ENCODE measurements around the gene MST1R. TPM values are rescaled to one million over a fixed set of nuclear protein-coding genes. Genes with fewer than 3 reads are reported as not detected.

The MST1R gene
- total RNA-seq, 1 experiment from 2014 or later, result 169 TPM

DNA sequence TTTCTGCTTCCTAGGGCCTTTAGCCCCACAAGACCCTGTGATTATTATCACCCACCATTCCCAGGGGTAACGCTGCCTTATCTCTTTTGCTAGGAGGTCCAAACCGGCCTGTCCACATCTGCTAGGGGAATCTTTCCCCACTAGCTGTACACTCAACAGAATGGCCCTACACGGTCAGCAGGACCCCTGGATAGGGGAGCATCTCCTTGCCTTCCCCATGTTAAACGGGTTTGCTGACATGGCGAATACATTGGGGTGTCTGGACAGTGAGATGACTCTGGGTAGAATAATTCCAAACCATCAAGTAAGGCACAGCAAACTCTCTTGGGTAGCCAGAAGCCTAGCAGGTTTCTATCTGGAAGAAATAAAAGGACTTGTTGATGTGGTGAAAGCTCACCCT, 48.0 kb downstream of the MST1R start:
- CTCF ChIA-PET, result interaction anchor here (0.6 kb wide), 1 partner anchor 19 kb away, joined by 4 read pairs; no protein-coding TSS in a partner anchor
- no peaks in the 10 kb centered on the region for H3K9me3 Mint-ChIP-seq (ENCODE audit: low read depth, unreplicated experiment)
- TF ChIP-seq, protein P1, sequence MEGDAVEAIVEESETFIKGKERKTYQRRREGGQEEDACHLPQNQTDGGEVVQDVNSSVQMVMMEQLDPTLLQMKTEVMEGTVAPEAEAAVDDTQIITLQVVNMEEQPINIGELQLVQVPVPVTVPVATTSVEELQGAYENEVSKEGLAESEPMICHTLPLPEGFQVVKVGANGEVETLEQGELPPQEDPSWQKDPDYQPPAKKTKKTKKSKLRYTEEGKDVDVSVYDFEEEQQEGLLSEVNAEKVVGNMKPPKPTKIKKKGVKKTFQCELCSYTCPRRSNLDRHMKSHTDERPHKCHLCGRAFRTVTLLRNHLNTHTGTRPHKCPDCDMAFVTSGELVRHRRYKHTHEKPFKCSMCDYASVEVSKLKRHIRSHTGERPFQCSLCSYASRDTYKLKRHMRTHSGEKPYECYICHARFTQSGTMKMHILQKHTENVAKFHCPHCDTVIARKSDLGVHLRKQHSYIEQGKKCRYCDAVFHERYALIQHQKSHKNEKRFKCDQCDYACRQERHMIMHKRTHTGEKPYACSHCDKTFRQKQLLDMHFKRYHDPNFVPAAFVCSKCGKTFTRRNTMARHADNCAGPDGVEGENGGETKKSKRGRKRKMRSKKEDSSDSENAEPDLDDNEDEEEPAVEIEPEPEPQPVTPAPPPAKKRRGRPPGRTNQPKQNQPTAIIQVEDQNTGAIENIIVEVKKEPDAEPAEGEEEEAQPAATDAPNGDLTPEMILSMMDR (IDR thresholded peaks at IDR 0.05; ENCODE audit: unreplicated experiment), result no peak
- BruUV-seq (replicated peaks), result TSS peak; percentile 50
- H3K4me1 Mint-ChIP-seq (ENCODE audit: low read depth, unreplicated experiment), result peaks cover 13% of the 10 kb centered on the region
- H3K36me3 Mint-ChIP-seq (ENCODE audit: insufficient read depth, unreplicated experiment), result peaks cover 13% of the 10 kb centered on the region
- H3K27ac Mint-ChIP-seq (ENCODE audit: unreplicated experiment), result peak overlapping the region; percentile 87
- no peak for DNase-seq
- H3K27me3 Mint-ChIP-seq (ENCODE audit: unreplicated experiment), result peaks cover 9% of the 10 kb centered on the region
- H3K4me3 Mint-ChIP-seq (ENCODE audit: low read depth, unreplicated experiment), result peak overlapping the region; percentile 90
- intact Hi-C loops (cut with micrococcal nuclease; ENCODE audit: unreplicated experiment), result loop anchor here (2.0 kb wide), 1 partner anchor 45 kb away; no protein-coding TSS in a partner anchor

DNA sequence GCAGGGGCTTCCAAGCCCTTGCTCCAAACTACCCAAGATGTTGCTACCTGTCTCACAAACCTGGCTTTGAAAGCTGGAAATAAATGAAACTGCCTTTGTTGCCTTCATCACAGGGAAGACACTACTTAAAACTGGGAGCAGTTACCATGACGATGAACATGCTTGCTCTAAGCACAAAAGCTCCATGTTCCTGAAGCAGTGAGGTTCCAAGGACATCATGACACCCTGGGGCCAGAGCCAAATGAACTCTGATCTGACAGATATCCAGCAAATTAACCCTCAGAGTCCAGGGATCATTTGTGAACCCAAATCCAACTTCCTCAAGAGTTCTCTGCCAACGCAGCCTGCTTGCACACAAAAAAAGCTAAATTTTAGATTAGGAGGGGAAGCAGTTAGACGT, 58.0 kb downstream of the MST1R start:
- no peak for DNase-seq
- no peaks in the 10 kb centered on the region for H3K9me3 Mint-ChIP-seq (ENCODE audit: low read depth, unreplicated experiment)
- intact Hi-C loops (cut with micrococcal nuclease; ENCODE audit: unreplicated experiment), result no loop called here
- no peak overlapping the region for H3K27ac Mint-ChIP-seq (ENCODE audit: unreplicated experiment)
- CTCF ChIA-PET, result interaction anchor here (0.5 kb wide), 1 partner anchor 54 kb away, joined by 4 read pairs; no protein-coding TSS in a partner anchor
- no peak overlapping the region for H3K4me3 Mint-ChIP-seq (ENCODE audit: low read depth, unreplicated experiment)
- peaks cover 6% of the 10 kb centered on the region for H3K36me3 Mint-ChIP-seq (ENCODE audit: insufficient read depth, unreplicated experiment)
- no TSS peak for BruUV-seq (replicated peaks)
- peaks cover 9% of the 10 kb centered on the region for H3K4me1 Mint-ChIP-seq (ENCODE audit: low read depth, unreplicated experiment)
- TF ChIP-seq, protein P1 (IDR thresholded peaks at IDR 0.05; ENCODE audit: unreplicated experiment), result no peak
- no peaks in the 10 kb centered on the region for H3K27me3 Mint-ChIP-seq (ENCODE audit: unreplicated experiment)

DNA sequence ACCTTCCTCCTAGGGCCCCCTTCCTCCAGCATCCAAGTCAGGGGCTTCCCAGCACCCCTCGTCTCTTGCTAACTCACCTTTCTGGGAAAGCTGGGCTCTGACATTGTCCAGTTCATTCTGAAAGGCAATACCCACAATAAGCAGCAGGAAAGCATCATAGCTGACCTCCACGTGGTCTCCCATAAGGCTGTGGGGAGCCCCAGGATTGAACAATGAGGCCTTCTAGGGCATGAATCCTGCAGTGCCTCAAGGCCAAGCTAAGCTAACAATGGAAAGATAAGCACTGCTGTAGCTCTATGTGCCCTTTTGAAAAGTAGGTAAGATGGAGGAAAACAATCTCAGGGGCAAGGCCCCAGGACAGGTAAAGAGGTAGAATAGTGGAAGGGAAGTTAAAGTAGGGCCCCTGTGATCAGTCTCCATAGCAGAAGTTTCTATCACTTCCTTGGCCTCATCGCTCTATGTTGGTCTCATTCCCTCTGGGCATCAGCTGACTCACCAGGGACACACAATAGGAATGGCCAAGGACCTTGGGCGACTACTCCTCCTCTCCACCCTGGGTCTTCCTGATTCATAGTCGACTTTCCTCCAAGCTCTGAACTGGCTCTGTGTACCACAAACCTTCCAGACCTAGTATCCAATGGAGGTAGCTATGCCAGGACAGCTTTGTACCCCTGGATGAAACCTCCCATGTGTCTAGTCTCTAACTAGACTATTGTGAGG, 59.0 kb downstream of the MST1R start:
- no peaks in the 10 kb centered on the region for H3K27me3 Mint-ChIP-seq (ENCODE audit: unreplicated experiment)
- TF ChIP-seq, protein P1 (IDR thresholded peaks at IDR 0.05; ENCODE audit: unreplicated experiment), result no peak
- peaks cover 9% of the 10 kb centered on the region for H3K4me1 Mint-ChIP-seq (ENCODE audit: low read depth, unreplicated experiment)
- intact Hi-C loops (cut with micrococcal nuclease; ENCODE audit: unreplicated experiment), result no loop called here
- BruUV-seq (replicated peaks), result no TSS peak
- no peaks in the 10 kb centered on the region for H3K9me3 Mint-ChIP-seq (ENCODE audit: low read depth, unreplicated experiment)
- CTCF ChIA-PET, result no interaction called here
- no peak for DNase-seq
- H3K4me3 Mint-ChIP-seq (ENCODE audit: low read depth, unreplicated experiment), result no peak overlapping the region
- H3K36me3 Mint-ChIP-seq (ENCODE audit: insufficient read depth, unreplicated experiment), result peaks cover 6% of the 10 kb centered on the region
- no peak overlapping the region for H3K27ac Mint-ChIP-seq (ENCODE audit: unreplicated experiment)

DNA sequence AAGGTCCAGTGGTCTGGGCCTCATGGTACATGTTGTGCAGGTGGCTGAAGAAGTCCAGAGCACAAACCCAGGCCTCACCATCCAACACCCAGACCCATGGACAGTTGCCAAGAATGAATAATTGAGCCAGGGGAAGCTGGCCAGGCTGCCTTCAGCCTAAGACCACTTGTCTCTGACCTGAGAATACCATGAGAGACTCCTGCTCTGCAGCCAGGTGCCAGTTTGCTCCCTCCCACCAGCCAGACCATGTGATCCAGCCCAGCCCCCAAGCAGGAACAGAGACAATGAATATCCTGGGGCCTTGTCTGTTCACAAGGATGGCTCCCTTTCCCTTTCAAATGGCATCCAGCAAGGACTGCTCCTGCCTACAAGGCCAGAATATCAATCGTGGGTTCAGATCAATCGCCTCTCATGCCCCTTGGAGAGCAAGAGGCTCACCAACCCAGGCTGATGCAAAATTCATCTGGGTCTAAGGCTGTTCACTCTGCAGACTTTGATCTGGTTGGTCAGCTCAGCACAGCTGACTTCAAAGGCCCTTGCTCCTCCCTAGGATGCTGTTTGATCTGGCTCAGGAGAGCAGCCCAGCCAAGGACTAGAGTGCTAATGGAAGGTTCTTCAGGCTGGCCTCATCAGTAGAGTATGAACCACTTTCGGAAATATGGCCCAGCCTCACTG, 60.7 kb downstream of the MST1R start:
- Mint-ChIP-seq H3K9me3 (ENCODE audit: low read depth, unreplicated experiment) (no peaks in the 10 kb centered on the region), H3K36me3 (ENCODE audit: insufficient read depth, unreplicated experiment) (peaks cover 12% of the 10 kb centered on the region), H3K4me3 (ENCODE audit: low read depth, unreplicated experiment) (no peak overlapping the region), H3K4me1 (ENCODE audit: low read depth, unreplicated experiment) (peaks cover 9% of the 10 kb centered on the region), H3K27me3 (ENCODE audit: unreplicated experiment) (no peaks in the 10 kb centered on the region), H3K27ac (ENCODE audit: unreplicated experiment) (no peak overlapping the region)
- no peak for DNase-seq
- BruUV-seq (replicated peaks), result no TSS peak
- TF ChIP-seq, protein P1 (IDR thresholded peaks at IDR 0.05; ENCODE audit: unreplicated experiment), result no peak
- CTCF ChIA-PET, result no interaction called here
- intact Hi-C loops (cut with micrococcal nuclease; ENCODE audit: unreplicated experiment), result no loop called here
